NCI-H69 (cell line): ENCODE results near the gene CLEC5A.
"Not testable (repeated sequence)": the region's sequence is repeated elsewhere in the genome, so short reads cannot be mapped to it uniquely, and the experiment has no call there.

Experiments used
- DNase-seq: peaks from one replicate; lab custom pipeline; 2025; lab: John Stamatoyannopoulos, UW

Gene CLEC5A

GRCh38 chr7:141949021-141949420 lies 2.2 kb upstream of the CLEC5A start:
- DNase-seq, result peak; percentile 34

GRCh38 chr7:141945356-141945755 lies 1.4 kb downstream of the CLEC5A start:
- DNase-seq, result no peak

GRCh38 chr7:141944811-141945210 lies 2.0 kb downstream of the CLEC5A start:
- no peak for DNase-seq

GRCh38 chr7:141943846-141944245 lies 2.9 kb downstream of the CLEC5A start:
- no peak for DNase-seq

GRCh38 chr7:141941075-141941474 lies 5.7 kb downstream of the CLEC5A start:
- no peak for DNase-seq

- no peak for DNase-seq
Measured at GRCh38 chr7:141930211-141930610, 16.6 kb downstream of the CLEC5A start.

GRCh38 chr7:141928845-141929195 lies 18.0 kb downstream of the CLEC5A start:
- DNase-seq, result no peak

- no peak for DNase-seq
Measured at GRCh38 chr7:141928146-141928844, 18.5 kb downstream of the CLEC5A start.

- no peak for DNase-seq
Measured at GRCh38 chr7:141920281-141920680, 26.5 kb downstream of the CLEC5A start.

GRCh38 chr7:141916099-141916498 lies 30.7 kb downstream of the CLEC5A start, which contains the start of gene OR9A4:
TSS of gene OR9A4 (plus strand) at chr7:141916399. CDS start at chr7:141918876, 2,477 bp downstream.
- no peak for DNase-seq

GRCh38 chr7:141915565-141915964 lies 31.2 kb downstream of the CLEC5A start:
- DNase-seq, result peak; percentile 24

- DNase-seq, result no peak
Measured at GRCh38 chr7:141911391-141911790, 35.4 kb downstream of the CLEC5A start.

GRCh38 chr7:141906285-141906684 lies 40.5 kb downstream of the CLEC5A start:
- DNase-seq, result no peak

- DNase-seq, result not testable (repeated sequence)
Measured at GRCh38 chr7:141899366-141899765, 47.4 kb downstream of the CLEC5A start.

- no peak for DNase-seq
Measured at GRCh38 chr7:141891336-141891735, 55.4 kb downstream of the CLEC5A start.

- DNase-seq, result no peak
Measured at GRCh38 chr7:141889321-141889720, 57.5 kb downstream of the CLEC5A start.

GRCh38 chr7:141884539-141885225 lies 62.1 kb downstream of the CLEC5A start:
- no peak for DNase-seq

GRCh38 chr7:141880960-141881359 lies 65.8 kb downstream of the CLEC5A start:
- DNase-seq, result no peak

- DNase-seq, result no peak
Measured at GRCh38 chr7:141877365-141877764, 69.4 kb downstream of the CLEC5A start.
